Measurements from ENCODE around the gene PLCB4.
"Not testable (repeated sequence)": the region's sequence is repeated elsewhere in the genome, so short reads cannot be mapped to it uniquely, and the experiment has no call there.

Gene PLCB4

DNA sequence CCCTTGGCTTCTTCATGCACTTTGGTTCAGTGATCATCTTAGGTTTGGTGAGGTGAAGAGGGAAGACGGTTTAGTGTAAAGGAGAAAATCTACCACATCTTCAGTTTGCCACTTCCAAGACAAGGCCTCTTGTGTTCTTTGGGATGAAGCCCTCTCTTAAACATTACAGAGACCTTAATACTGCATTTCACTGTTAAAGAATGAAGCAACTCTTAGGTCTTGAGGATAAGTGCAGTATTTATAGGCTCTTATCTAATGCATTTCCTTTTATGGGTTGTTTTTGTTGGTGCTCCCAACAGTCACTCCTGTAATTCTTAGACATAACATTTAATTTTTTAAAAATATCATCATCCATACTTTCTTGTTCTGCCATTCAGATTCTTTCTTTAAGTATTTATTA, 305.6 kb downstream of the PLCB4 start:
- H3K27ac ChIP-seq (replicated peaks) = no peak overlapping the region
- DNase-seq (ENCODE audit: low read depth in 1 of 2, low spot score in 1 of 2) = no peak
- TF ChIP-seq POLR2AphosphoS5 (IDR thresholded peaks at IDR 0.05; ENCODE audit: low read depth) (no peak), REST (IDR thresholded peaks at IDR 0.05; ENCODE audit: insufficient replicate concordance, low read depth) (no peak), SPI1 (IDR thresholded peaks at IDR 0.05; ENCODE audit: borderline replicate concordance, low read depth) (no peak), GABPA (IDR thresholded peaks at IDR 0.05; ENCODE audit: low read depth) (no peak)
- H3K4me3 ChIP-seq (replicated peaks; ENCODE audit: insufficient read depth, low read length) = no peak overlapping the region
- H3K27me3 ChIP-seq (ENCODE audit: insufficient read depth, poor library complexity, severe bottlenecking) = no peaks in the 10 kb centered on the region

DNA sequence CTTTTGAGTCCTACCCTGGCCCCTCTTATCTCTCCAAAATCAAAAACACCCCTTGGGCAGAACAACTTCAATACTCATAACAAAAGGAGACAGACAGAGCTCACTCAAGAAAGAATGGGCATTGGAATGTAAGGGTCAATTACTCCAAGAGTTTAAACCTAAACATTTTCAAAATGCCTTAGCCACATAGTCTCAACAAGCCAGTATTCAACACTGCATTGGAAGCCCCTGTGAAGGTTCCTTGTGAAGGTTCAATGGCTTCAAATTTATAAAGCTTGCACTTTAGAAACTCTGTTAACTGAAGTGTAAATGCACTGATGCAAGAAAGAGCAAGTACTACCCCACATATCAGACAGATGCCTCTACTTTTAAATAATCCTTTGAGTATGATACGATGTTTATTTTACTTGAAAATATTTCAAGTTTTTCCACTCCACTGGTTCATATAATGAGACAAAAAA, 306.4 kb downstream of the PLCB4 start:
- no peak for DNase-seq (ENCODE audit: low read depth in 1 of 2, low spot score in 1 of 2)
- no peak for TF ChIP-seq GABPA (IDR thresholded peaks at IDR 0.05; ENCODE audit: low read depth)
- TF ChIP-seq POLR2AphosphoS5 (IDR thresholded peaks at IDR 0.05; ENCODE audit: low read depth) = no peak
- TF ChIP-seq, protein P1, sequence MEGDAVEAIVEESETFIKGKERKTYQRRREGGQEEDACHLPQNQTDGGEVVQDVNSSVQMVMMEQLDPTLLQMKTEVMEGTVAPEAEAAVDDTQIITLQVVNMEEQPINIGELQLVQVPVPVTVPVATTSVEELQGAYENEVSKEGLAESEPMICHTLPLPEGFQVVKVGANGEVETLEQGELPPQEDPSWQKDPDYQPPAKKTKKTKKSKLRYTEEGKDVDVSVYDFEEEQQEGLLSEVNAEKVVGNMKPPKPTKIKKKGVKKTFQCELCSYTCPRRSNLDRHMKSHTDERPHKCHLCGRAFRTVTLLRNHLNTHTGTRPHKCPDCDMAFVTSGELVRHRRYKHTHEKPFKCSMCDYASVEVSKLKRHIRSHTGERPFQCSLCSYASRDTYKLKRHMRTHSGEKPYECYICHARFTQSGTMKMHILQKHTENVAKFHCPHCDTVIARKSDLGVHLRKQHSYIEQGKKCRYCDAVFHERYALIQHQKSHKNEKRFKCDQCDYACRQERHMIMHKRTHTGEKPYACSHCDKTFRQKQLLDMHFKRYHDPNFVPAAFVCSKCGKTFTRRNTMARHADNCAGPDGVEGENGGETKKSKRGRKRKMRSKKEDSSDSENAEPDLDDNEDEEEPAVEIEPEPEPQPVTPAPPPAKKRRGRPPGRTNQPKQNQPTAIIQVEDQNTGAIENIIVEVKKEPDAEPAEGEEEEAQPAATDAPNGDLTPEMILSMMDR (IDR thresholded peaks at IDR 0.05; ENCODE audit: insufficient read depth, low read length) = no peak
- no peak for TF ChIP-seq REST (IDR thresholded peaks at IDR 0.05; ENCODE audit: insufficient replicate concordance, low read depth)
- no peak for TF ChIP-seq SPI1 (IDR thresholded peaks at IDR 0.05; ENCODE audit: borderline replicate concordance, low read depth)
- H3K4me3 ChIP-seq (replicated peaks; ENCODE audit: insufficient read depth, low read length) = no peak overlapping the region
- no peak overlapping the region for H3K27ac ChIP-seq (replicated peaks)
- no peaks in the 10 kb centered on the region for H3K27me3 ChIP-seq (ENCODE audit: insufficient read depth, poor library complexity, severe bottlenecking)

- no peak for DNase-seq (ENCODE audit: low read depth in 1 of 2, low spot score in 1 of 2)
- H3K27me3 ChIP-seq (ENCODE audit: insufficient read depth, poor library complexity, severe bottlenecking) = no peaks in the 10 kb centered on the region
- TF ChIP-seq SPI1 (IDR thresholded peaks at IDR 0.05; ENCODE audit: borderline replicate concordance, low read depth) = no peak
- TF ChIP-seq, protein P1 (IDR thresholded peaks at IDR 0.05; ENCODE audit: insufficient read depth, low read length) = no peak
- TF ChIP-seq POLR2AphosphoS5 (IDR thresholded peaks at IDR 0.05; ENCODE audit: low read depth) = no peak
- TF ChIP-seq REST (IDR thresholded peaks at IDR 0.05; ENCODE audit: insufficient replicate concordance, low read depth) = no peak
- no peak for TF ChIP-seq GABPA (IDR thresholded peaks at IDR 0.05; ENCODE audit: low read depth)
- no peak overlapping the region for H3K27ac ChIP-seq (replicated peaks)
- H3K4me3 ChIP-seq (replicated peaks; ENCODE audit: insufficient read depth, low read length) = no peak overlapping the region
Observed at GRCh38 chr20:9377007-9377406, 308.1 kb downstream of the PLCB4 start.

- not testable (repeated sequence) for H3K4me3 ChIP-seq (replicated peaks; ENCODE audit: insufficient read depth, low read length); DNase-seq (ENCODE audit: low read depth in 1 of 2, low spot score in 1 of 2); H3K27ac ChIP-seq (replicated peaks); H3K27me3 ChIP-seq (ENCODE audit: insufficient read depth, poor library complexity, severe bottlenecking)
Observed at GRCh38 chr20:9385345-9386310, 316.7 kb downstream of the PLCB4 start.
